ENCODE data around the gene KSR2. TPM values are rescaled to one million over a fixed set of nuclear protein-coding genes. Genes with fewer than 3 reads are reported as not detected.
"Not testable (repeated sequence)": the region's sequence is repeated elsewhere in the genome, so short reads cannot be mapped to it uniquely, and the experiment has no call there.

Gene KSR2
- polyA plus RNA-seq, 1 experiment, result not detected

DNA sequence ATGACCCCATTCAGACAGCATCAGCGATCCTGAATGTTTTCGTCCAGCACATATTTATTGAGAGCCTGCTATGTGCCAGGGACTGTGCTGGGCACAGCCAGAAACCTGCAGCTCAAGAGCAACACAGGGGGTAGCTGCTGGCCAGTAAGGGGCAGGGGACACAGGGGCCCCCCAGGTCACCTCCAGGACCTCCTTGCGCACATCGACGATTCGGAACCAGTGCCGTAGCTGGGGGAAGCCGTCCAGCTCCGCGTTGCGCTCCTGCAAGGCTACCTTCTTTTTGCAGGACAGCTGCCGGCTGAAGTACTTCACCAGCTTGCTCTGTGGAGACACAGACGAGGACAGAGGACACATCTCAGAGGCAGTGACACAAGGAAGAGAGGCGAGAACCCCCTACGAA, 108.7 kb downstream of the KSR2 start:
- TF ChIP-seq, protein P1, sequence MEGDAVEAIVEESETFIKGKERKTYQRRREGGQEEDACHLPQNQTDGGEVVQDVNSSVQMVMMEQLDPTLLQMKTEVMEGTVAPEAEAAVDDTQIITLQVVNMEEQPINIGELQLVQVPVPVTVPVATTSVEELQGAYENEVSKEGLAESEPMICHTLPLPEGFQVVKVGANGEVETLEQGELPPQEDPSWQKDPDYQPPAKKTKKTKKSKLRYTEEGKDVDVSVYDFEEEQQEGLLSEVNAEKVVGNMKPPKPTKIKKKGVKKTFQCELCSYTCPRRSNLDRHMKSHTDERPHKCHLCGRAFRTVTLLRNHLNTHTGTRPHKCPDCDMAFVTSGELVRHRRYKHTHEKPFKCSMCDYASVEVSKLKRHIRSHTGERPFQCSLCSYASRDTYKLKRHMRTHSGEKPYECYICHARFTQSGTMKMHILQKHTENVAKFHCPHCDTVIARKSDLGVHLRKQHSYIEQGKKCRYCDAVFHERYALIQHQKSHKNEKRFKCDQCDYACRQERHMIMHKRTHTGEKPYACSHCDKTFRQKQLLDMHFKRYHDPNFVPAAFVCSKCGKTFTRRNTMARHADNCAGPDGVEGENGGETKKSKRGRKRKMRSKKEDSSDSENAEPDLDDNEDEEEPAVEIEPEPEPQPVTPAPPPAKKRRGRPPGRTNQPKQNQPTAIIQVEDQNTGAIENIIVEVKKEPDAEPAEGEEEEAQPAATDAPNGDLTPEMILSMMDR (IDR thresholded peaks at IDR 0.05; ENCODE audit: insufficient read depth, low read depth, low read length), result no peak
- CTCF ChIA-PET, result interaction anchor here (0.7 to 7.2 kb wide), 4 partner anchors 10 to 648 kb away, joined by 3 to 77 read pairs (median 36); no protein-coding TSS in a partner anchor
- POLR2A ChIA-PET, result no interaction called here

DNA sequence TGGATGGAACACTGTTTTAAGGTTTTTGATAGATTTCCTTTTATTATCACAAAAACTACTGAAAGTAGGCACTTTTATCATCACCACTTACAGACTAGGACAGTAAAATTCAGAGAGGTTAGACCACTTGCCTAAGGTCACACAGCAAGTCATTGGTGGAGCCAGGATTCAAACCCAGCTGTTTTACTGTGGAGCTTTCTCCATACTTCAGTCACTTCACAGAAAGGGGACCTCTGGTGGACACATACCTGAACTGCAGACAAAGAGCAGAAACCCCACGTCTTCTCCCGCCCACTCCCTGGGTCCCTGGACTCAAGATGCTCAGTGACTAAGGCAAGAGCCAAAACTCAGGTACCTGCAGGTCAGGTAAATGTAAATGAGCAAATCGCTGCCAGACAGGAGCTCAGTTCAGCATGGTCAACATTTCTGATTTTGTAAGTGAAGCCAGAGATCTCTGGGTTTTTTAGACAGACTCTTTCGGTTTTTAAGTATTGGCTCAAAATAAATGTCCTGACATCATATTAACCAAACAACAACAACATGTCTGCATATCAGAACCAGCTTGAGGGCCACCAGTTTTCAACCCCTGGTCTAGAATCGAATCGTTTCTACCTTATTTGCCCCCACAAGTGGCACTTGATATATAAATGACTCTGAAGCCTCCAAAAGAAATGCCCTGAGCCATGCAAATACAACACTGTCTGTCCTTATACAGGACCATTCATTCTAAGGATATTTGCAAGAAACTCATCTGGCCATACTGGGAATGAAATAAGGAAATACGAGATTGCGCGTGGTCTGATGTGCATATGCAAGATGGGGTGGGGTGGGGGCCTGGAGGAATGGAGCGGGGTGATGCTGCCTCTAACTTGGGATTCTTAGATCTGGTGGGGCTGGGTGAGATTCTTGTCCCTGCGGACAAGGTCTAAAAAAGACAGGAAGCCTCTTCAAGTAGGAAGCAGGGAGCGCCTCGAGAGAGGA, 110.9 kb downstream of the KSR2 start:
- ChIA-PET POLR2A (no interaction called here), CTCF (interaction anchor here (0.6 to 7.2 kb wide), 27 partner anchors 8 to 658 kb away, joined by 3 to 77 read pairs (median 4); partner anchors contain the start of gene RFC5)
- Histone ChIP-seq H3K36me3 (ENCODE audit: control insufficient read depth, insufficient read depth, low read length) (no peaks in the 10 kb centered on the region), H3K4me3 (ENCODE audit: low read depth, low read length) (no peak overlapping the region), H3K27me3 (ENCODE audit: control insufficient read depth, insufficient read depth, low read length) (no peaks in the 10 kb centered on the region; the same call in 1 of the 2 replicates)
- TF ChIP-seq, protein P1 (IDR thresholded peaks at IDR 0.05; ENCODE audit: insufficient read depth, low read depth, low read length), result peak; percentile 72
- DNase-seq (ENCODE audit: low read depth), result no peak

More for the DNA sequence above, 108.7 kb downstream of the KSR2 start:
- Histone ChIP-seq H3K27me3 (ENCODE audit: control insufficient read depth, insufficient read depth, low read length) (no peaks in the 10 kb centered on the region; the same call in 1 of the 2 replicates), H3K36me3 (ENCODE audit: control insufficient read depth, insufficient read depth, low read length) (no peaks in the 10 kb centered on the region), H3K4me3 (ENCODE audit: low read depth, low read length) (no peak overlapping the region)
- DNase-seq (ENCODE audit: low read depth), result no peak

GRCh38 chr12:117857139-117857538, 111.7 kb downstream of the KSR2 start:
- H3K27me3 ChIP-seq (ENCODE audit: control insufficient read depth, insufficient read depth, low read length); DNase-seq (ENCODE audit: low read depth); H3K36me3 ChIP-seq (ENCODE audit: control insufficient read depth, insufficient read depth, low read length); POLR2A ChIA-PET; H3K4me3 ChIP-seq (ENCODE audit: low read depth, low read length): not testable (repeated sequence)
- CTCF ChIA-PET, result interaction anchor here (0.5 to 7.2 kb wide), 35 partner anchors 7 to 657 kb away, joined by 3 to 77 read pairs (median 4); partner anchors contain the start of genes RFC5 and SUDS3

- DNase-seq (ENCODE audit: low read depth), result no peak
- TF ChIP-seq, protein P1 (IDR thresholded peaks at IDR 0.05; ENCODE audit: insufficient read depth, low read depth, low read length), result no peak
- POLR2A ChIA-PET, result no interaction called here
- no peak overlapping the region for H3K4me3 ChIP-seq (ENCODE audit: low read depth, low read length)
- H3K27me3 ChIP-seq (ENCODE audit: control insufficient read depth, insufficient read depth, low read length), result no peaks in the 10 kb centered on the region; the same call in 1 of the 2 replicates
- CTCF ChIA-PET, result interaction anchor here (0.6 to 7.2 kb wide), 12 partner anchors 12 to 863 kb away, joined by 3 to 77 read pairs (median 4); no protein-coding TSS in a partner anchor
- no peaks in the 10 kb centered on the region for H3K36me3 ChIP-seq (ENCODE audit: control insufficient read depth, insufficient read depth, low read length)
Observed at GRCh38 chr12:117855165-117855564, 113.6 kb downstream of the KSR2 start.

DNA sequence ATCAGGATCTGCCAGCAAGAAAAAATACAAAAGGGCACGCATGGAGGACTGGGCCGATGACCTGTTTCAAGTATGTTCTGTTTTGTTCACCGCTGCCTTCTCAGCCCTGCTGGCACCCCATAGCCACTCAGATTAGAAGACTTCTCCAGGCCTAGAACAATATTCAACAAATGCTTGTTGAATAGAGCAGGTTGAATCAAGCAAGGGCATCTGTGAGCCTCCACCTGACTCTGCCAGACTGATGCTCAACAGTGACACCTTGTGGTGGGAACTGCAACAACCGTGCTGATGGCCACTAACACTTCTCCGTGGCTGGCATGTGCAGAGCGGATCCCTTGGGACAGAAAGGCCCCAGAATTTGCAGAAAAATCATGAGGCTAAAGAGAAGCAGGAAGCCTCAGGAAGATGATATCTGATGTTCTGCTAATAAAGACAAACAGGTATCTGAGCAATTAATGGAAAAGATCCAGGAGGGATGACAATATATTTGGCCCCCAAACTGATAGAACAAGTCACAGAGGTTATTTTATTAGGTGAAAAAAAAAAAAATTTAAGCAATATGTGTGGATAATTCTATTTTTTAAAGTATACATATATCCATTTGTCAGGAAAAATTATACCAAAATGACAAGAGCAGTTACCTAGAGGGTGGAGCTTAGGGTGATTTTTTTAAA, 114.3 kb downstream of the KSR2 start:
- no peaks in the 10 kb centered on the region; the same call in 1 of the 2 replicates for H3K27me3 ChIP-seq (ENCODE audit: control insufficient read depth, insufficient read depth, low read length)
- H3K4me3 ChIP-seq (ENCODE audit: low read depth, low read length), result no peak overlapping the region
- ChIA-PET CTCF (interaction anchor here (0.6 to 7.2 kb wide), 14 partner anchors 12 to 862 kb away, joined by 3 to 77 read pairs (median 4); no protein-coding TSS in a partner anchor), POLR2A (no interaction called here)
- no peak for DNase-seq (ENCODE audit: low read depth)
- TF ChIP-seq, protein P1 (IDR thresholded peaks at IDR 0.05; ENCODE audit: insufficient read depth, low read depth, low read length), result peak; percentile 70
- H3K36me3 ChIP-seq (ENCODE audit: control insufficient read depth, insufficient read depth, low read length), result no peaks in the 10 kb centered on the region

Data from BJ (cell line).